ENCODE measurements around the gene MAST3.

The MAST3 gene

DNA sequence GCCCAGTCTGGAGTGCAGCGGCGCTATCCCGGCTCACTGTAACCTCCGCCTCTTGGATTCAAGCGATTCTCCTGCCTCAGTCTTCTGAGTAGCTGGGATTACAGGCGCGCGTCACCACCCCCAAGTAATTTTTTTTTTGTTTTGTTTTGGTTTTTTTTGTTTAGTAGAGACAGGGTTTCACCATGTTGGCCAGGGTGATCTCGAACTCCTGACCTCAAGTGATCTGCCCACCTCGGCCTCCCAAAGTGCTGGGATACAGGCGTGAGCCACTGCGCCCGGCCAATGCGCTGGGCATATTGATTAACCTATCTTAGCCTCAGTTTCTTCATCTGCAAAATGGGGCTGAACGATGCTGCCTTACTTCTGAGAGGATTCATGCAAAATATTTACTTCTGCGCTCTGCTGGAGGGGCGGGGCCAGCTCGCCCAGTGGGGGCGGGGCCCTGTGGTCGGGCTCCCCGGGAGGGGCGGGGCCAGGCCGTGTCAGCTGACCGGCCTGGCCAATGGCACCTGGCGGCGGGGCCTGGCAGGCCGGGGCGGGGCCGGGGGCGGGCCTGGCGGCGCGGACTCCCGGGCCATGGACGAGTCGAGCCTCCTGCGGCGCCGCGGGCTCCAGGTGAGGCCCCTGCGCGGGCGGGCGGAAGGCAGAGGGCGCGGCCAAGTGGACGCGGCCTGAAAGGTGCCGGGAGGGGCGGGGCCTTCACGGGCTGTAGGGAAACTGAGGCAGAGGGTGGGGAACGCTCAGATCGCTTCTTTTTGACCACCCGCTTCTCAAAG lies at the start of gene MAST3:
TSS of gene MAST3 (plus strand) at position 562 of the 776 bp plus-strand sequence. CDS start at position 577, 15 bp downstream.
- DNase-seq, result peak in 1 of 2 experiments; percentile 75

DNA sequence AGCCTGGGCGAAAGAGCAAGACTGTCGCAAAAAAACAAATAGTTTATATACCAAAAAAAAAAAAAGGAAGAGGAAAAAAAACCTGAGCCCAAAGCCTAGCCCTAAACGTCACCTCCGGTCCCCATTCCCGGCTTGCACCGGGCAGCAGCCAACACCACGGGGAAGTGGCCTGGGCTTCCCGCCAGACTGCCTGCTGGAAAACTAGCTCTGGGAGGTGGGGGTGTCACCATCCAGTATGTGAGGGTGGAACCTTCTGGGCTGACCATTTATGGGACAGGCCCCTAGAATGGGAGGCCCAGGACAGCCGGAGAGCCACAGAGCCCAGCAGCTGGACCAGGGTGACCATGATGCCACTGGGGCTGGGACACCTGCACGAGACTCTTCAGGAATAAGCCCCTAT lies 48.2 kb upstream of the MAST3 start:
- DNase-seq, result no peak

DNA sequence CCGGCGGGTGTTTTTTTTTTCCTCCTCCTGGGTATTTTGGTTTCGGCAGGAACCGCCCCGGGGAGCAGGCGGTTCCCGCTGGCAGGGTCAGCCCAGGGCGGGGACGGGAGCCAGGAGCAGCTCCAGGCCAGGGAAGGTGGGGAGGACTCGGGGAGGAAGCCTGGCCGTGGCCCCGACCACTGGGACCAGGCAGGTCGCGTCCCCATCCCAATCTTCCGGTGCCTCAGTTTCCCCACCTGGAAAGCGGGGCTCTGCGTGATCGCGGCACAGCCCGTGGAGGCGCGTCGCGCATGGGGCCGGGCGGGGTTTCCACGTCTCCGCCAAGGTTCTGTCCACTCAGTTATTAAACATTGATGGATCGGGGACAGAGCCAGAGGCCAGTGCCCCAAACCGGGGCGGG lies 45.7 kb upstream of the MAST3 start:
- DNase-seq, result no peak

DNA sequence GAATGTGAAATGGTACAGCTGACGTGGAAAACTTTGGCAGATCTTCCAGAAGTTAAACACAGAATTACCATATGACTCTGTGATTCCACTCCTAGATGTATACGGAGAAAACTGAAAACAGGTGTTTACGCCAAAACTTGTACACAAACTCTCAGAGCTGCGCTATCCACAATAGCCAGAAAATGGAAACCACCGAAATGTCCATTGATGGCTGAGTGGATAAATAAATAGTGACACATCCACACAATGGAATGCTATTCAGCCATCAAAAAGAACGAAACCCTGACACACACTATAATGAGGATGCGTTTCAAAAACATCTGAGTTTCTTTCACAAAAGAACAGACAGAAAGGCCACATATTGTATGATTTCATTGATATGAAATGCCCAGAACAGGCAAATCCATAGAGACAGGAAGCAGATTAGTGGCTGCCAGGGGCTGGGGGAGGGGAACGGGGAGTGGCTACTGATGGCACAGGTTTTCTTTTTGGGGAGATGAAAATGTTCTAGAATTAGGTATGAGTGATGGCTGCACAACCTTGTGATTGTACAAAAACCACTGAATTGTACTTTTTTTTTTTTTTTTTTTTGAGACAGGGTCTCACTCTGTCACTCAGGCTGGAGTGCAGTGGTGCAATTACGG lies 43.9 kb upstream of the MAST3 start:
- DNase-seq, result no peak

DNA sequence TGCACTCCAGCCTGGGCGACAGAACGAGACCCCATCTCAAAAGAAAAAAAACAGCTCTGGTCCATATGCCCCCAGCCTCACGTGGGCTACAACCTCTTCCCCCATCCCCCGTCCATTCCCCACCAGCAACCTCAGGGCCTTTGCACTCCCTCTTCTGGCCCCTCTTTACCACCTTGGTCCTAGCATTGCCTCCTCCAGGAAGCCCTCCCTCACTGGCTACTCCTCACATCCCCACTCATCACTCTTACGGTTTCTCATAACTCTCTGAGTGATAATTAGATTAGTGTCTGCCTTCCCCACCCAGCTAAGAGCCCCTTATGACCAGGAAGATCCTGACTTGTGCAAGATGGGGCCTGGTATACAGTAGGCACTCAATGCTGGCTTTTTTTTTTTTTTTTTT lies 41.6 kb upstream of the MAST3 start:
- no peak for DNase-seq

DNA sequence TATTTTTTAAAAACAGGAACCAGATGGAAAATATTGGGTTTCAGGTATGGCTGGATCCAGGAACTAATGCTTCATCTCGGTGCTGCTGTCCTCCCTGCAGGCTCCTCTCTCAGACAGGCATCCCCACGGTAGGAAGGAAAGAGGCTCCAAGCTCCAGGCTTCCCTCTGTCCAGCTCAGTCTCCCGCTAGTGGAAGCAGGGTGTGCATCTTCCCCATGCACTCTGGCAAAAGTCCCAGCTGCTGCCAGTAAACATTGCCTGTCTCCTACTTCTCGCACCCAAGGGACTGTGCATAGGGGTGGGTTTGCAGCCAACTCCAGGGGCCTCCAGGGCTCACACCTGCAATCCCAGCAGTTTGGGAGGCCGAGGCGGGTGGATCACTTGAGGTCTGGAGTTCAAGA lies 40.0 kb upstream of the MAST3 start:
- no peak for DNase-seq

DNA sequence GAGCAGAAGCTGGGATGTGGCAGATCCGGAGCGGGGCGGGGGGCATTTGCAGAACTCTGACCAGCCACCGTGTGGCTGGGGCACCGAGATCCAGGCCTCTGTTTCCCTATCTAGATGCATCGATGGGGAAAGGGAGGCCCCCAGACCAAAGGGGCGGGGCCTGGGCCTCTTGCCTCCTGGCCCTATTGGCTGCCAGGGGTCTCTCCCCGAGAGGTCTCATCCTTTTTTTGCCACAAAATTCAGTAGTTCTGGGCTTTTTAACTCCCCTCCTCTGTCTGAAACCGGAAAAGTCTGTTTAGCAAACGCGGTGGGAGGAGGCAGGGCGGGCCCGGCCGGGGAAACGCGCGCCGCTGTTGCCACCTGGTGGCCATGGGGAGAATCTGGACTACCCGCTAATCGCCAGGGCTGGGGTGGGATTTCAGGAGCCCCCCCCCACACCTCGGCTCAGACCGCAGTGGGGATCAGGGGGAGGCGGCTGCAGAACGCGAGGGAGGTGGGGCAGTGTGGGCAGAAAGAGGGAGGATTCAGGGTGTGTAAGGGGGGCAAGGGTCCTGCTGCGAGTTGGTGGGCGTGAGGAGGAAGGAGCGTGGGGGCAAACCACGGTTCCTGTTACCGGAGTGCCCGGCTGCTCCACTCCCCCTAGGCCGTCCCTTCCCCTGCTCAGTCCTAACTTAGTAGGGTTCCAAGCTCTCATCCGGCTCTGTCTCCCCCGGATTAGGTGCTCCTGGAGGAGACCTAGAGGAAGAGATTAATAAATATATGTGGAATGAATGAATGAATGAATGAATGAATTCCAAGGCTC lies 39.2 kb upstream of the MAST3 start:
- peak; percentile 17 to 60 for DNase-seq

DNA sequence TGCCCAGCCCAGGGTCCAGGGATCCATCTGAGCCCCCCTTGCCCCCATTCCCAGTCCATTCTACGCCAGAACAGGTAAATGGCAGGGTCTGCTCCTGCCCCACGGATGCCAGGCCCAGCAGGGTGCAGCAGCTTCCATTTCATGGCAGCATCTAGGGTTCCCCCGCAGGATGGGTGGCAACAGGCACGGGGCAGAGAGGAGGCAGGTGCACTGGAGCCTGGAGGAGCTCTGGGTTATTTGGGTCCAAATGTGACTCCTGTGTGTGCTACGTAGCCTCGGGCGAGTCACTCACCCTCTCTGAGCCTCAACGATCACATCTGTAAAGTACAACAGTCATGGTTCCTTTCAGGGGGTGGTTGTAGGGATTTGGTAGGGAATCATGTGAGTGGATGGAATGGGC lies 38.3 kb upstream of the MAST3 start:
- DNase-seq, result no peak

DNA sequence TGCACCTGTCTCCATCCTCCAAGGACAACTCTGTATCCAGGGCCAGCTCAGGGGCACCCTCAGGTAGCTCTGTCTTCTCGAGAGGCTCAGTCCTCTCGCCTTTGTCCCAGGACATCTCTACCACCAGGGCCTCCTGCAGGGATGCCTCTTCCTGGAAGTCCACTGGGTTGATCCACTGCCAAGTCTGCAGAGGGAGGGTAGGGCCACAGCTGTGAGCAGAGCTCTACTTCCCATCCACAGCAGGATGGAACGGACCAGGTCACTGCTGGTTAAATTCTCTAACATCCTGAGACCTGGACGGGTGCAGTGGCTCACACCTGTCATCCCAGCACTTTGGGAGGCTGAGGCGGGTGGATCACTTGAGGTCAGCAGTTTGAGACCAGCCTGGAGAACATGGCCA lies 37.7 kb upstream of the MAST3 start:
- no peak for DNase-seq

DNA sequence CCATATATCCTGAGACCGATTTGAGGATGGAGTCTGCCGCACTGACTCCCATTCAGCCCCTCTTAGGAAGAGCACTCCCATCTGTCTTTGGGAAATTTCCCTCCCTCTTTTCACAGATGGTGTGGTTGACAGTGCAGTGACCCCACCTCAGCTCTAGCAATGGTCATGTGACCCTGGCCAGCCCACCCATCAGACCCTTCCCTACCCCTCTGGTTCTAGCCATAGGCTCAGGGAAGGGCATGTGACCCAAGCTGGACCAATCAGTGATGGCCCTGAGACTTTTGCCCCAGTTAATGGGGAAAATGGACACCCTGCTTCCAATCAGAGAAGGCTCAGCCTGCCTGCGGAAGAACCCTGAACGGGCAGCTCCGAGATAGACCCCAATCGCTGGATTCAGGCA lies 37.1 kb upstream of the MAST3 start:
- DNase-seq, result no peak

DNA sequence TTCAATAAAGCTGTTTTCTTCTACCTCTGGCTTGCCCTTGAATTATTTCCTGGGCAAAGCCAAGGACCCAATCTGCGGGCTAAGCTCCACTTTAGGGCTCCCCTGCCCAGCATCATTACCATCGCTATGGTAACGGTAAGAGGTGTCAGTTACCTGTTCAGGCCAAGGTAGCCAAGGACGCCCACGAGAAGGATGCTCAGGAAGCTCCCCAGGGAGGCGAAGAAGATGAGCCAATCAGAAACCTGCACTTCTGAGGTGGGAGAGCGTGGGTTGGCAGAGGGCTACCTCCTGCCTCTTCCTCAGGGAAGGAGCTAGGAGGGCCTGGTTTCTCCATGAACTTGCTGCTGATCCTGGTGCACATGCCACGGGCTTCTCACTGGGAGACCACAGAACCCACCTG lies 35.5 kb upstream of the MAST3 start:
- no peak for DNase-seq

DNA sequence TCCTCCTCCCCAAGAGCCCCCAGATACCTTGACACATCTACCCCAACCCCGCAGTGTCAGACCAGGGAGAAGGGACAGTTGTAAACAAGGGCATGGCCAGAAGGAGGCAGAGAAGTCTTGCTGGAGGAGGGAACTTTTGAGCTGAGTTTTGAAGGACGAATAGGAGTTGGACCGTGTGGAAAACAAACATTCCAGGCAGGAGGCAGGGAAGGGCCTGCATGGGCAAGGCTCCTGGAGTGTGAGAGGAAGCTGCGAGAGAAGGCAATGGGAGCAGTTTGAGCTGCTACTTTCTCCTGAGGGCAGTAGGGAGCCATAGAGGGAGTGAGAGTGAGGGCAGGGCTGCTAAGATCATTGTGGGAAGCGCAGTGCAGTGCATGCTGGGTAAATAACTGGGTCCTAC lies 34.1 kb upstream of the MAST3 start:
- DNase-seq, result no peak

DNA sequence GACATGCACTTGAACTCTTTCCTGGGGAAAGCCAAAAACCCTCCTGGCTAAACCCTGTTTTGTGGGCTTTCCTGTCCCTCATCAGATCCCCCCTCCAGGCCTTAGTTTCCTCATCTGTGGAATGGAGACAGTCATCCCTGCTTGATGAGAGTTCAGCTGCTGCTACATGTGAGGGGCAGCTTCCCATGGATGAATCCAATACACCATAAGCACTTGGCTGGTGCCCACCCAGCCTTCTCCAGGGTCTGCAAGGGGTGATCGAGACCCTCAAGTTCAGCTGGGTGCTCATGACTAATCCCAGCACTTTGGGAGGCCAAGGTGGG lies 32.4 kb upstream of the MAST3 start:
- no peak for DNase-seq

DNA sequence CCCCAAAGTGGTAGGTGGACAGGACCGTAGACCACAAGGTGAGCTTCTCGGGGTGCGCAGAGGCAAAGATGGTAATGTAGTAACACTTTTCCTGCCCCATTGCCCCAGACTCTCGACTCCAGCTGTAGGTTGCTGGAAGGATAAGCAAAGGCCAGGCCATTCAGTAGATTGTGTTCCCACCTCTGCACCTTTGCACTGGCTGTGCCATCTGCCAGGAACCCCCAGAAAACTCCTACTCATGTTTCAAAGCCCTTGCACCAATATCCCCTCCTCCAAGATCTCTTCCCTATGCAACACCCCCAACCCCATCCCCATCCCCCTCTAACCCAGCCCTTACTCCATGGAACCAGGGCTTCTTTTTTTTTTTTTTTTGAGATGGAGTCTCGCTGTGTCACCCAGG lies 29.2 kb upstream of the MAST3 start:
- DNase-seq, result no peak

DNA sequence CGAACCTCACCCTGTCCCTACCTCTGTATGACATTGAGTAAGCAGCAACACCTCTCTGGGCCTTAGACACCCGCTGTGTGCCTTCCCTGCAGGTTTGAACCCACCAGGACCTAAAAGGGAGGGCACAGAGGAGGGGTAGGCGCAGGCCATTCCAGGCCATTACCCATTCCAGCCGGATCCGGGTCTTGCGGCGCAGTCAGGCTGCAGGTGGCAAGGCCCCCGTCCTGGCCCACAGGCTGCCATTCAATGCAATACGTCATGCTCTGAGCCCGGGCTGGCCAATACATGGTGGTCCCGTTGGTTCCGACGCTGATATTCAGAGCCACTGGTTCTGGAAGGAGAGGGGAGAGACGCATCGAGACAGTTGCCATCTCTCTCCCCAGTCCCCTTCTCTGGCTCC lies 28.2 kb upstream of the MAST3 start:
- DNase-seq, result no peak

DNA sequence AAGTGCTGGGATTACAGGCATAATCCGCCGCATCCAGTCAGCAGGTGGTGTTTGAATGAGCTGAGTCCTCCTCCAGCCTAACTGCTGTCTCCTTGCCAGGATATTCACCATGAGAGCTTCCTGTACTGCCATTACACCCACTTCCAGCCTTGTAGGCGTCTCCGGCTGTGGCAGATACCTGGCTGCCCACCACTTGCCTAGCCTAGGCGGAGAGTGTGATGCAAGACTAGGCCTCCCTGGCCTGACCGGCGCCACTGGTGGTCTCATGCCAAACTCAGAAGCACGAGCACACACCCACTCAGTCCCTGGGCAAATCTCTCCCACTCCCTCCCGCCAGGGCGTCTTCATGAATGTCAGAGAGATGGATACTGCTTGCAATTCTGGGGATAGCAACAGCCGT lies 27.4 kb upstream of the MAST3 start:
- no peak for DNase-seq

DNA sequence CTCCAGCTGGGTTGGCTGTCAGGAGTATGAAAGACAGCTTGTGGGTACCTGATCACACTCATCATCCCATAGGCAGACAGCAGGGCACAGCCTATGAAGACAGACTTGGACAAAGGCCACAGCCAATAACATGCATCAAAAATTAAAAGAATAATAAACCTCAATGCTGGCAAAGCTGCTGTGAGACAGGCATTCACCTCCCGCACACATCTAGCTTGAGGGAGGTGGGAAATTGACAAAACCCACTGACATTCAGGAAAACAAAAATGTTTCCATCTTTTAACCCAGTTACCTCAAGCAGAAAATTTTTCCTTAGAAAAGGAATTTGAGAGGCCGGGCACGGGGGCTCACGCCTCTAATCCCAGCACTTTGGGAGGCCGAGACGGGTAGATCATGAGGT lies 25.2 kb upstream of the MAST3 start:
- no peak for DNase-seq

DNA sequence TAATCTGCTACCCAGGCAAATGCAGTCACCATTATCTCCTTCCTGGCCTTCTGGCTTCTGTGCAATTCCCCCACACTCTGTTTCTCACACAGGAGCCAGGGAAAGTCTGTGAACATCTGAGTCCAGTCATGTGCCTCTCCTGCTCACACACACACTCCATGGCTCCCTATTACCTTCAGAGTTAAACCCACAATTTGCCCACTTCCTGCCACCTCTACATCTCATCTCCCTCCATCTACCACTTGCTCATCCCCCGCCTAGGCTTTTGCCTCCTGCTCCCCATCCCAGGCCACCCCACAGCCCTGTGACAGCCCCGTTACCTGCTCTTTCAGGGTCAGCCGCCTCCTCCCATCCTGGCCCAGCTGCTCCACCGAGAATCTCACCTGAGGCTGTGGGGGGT lies 24.4 kb upstream of the MAST3 start:
- DNase-seq, result no peak

DNA sequence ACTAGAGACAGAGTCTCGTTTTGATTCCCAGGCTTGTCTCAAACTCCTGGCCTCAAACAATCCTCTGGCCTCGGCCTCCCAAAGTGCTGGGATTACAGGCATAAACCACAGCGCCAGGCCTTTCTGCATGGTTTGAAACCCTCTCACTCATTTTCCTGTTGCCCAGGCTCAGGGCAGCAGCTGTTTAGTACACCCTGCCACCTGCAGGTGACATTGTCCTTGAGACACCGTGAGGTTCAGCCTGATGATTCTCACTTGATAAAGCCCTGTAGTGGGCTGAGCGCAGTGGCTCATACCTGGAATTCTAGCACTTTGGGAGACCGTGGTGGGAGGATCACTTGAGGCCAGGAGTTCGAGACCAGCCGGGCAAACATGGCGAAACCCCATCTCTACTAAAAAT lies 23.4 kb upstream of the MAST3 start:
- DNase-seq, result no peak

DNA sequence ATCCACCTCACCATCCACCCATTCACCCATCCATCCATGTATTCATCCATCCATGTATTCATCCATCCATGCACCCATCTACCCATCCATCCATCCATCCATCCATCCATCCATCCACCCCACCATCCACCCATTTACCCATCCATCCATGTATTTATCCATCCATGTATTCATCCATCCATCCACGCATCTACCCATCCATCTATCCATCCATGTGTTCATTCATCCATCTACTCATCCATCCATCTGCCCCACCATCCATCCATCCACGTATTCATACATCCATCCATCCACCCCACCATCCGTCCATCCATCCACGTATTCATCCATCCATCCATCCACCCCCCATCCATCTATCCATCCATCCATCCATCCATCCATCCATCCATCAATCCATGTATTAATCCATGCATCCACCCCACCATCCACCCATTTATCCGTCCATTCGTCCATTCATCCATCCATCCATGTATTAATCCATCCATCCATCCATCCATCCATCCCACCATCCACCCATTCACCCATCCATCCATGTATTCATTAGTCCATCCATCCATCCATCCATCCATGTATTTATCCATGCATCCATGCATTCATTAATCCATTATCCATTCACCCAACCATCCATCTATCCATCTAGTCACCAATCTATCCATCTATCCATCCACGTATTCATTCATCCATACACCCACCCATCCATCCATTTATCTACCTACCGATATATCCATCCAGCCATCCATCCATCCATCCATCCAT lies 13.5 kb upstream of the MAST3 start:
- DNase-seq, result no peak

DNA sequence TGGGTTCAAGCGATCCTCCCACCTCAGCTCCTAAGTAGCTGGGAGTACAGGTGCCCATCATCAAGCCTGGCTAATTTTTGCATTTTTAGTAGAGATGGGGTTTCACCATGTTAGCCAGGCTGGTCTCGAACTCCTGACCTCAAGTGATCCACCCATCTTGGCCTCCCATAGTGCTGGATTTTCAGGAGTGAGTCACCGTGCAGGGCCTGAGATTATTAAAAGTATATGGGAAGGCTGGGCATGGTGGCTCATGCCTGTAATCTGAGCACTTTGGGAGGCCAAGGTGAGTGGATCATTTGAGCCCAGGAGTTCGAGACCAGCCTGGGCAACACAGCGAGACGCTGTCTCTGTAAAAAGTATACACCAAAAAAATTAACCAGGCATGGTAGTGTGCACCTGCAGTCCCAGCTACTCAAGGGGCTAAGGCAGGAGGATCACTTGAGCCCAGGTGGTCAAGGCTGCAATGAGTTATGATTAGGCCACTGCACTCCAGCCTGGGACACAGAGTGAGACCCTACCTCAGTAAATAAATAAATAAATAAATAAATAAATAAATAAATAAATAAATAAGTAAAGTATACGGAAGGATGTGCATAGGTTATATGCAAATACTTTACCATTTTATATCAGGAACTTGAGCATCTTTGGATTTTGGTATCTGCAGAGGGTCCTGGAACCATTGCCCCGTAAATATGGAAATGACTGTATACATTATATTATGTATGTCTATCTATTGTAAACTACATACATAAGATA lies 11.7 kb upstream of the MAST3 start:
- no peak for DNase-seq

DNA sequence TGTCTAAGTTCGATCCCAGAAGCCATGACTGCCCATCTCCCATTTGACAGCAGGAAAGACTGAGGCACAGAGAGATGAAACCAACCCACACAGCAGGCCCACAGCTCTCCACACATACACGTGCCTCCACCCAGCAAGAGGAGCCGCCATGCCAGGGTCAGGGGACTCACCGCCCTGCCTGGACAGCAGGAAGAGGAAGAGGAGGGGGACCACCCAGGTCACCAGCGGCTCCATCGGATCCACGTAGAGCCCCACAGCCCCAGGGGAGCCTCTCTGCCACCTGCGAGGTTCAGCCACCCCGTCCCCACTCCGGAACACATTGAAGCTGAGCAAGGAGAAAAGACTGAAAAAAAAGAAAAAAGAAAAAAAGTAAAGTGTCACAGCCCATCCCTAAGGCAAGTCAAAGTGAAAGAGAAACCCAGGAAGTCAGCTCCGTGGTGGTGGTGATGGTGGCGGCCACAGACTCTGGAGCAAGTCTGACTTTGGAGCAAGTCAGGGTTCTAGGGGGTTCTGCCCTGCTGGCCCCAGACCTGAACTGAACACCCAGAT lies 10.9 kb upstream of the MAST3 start, which contains the start of gene IL12RB1:
TSS of gene IL12RB1 (minus strand) at position 345 of the 549 bp plus-strand sequence. CDS start at position 234, 111 bp downstream.
- DNase-seq, result no peak
